GOT3 (cell line): ENCODE results near the gene ACOT6.
"Not testable (repeated sequence)": the region's sequence is repeated elsewhere in the genome, so short reads cannot be mapped to it uniquely, and the experiment has no call there.

ENCODE experiments used
- DNase-seq: peaks from one replicate; lab custom pipeline; 2025; ENCODE audit warnings: mixed read lengths; lab: John Stamatoyannopoulos, UW

The ACOT6 gene

DNA sequence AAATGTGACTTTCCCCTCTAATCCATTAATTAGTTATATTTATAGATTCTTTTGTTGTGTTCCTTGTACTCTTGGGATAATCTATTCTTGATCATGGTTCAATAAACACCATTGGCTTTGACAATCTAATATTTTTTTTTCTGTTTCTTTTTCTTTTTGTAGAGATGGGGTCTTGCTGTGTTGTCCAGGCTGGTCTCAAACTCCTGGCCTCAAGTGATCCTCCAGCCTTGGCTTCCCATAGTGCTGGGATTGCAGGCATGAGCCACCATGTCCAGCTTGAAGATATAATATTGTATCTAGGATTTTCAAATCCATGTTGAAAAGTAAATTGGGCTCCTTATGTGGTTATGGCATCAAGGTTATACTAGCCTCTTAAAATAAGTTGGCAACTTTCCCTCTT is 38.7 kb downstream of the ACOT6 start:
- DNase-seq, result no peak

DNA sequence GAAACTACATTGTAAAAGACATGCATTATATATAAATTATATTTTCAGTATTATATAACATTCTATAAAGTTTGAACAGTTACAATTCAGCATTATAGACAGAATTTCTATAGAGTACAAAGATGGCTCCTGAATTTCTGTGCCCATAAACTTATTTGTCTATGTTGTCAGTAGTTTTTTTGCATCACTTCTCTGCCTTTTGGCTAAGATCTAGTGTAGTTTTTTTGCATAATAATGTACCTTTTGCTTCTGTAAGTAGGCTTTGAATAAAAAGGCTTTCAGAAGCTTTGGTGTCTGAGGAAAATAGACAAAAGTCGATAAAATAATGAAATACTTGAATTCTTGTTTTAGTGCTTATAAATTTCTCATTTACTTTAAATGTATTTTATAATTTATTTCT is 43.5 kb downstream of the ACOT6 start:
- DNase-seq, result no peak

DNA sequence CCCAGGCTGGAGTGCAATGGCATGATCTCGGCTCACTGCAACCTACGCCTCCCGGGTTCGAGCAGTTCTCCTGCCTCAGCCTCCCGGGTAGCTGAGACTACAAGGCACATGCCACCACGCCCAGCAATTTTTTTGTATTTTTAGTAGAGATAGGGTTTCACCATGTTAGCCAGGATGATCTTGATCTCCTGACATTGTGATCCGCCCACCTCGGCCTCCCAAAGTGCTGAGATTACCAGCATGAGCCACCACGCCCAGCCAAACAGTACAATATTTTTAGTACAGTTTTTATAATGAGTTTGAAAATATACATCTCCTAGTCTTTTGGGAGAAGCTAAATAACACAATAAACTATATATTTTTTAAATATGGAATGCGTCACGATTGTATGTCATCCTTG is 46.9 kb downstream of the ACOT6 start:
- not testable (repeated sequence) for DNase-seq

DNA sequence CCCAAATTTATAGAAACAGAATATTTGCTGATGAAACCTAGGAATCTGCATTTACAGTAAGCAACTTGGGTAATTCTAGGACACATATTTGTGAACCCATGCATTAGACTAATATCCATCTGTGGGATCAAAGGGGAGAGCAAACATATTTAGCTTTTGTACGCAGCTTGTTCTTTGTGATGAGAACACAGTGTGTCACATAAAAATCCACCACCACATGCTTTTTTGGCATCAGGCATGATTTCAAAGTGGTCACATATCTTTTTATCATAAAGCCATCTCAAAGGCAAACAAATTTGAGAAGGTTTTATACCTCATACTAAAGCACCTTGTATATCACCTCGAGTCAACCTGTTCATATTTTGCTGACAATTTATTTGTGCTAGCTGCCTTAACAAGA is 48.2 kb downstream of the ACOT6 start:
- DNase-seq, result no peak

DNA sequence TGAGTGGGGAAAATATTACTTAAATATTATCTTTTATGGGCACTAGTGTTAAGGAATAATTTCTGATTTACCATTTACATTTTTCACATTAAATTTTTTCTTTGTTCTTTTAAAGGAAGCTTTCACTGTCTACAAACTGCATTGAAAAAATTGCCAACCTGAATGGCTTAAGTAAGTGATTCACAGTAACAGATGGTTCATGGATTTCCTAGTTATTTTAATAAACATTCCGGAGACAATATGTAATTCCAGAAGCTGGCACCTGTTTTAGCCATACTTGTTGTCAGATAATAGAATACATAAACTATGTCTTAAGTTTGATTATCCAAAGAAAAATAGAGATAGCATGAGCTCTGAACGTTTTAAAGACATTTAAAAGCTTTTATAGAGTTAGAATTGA is 49.6 kb downstream of the ACOT6 start:
- no peak for DNase-seq

DNA sequence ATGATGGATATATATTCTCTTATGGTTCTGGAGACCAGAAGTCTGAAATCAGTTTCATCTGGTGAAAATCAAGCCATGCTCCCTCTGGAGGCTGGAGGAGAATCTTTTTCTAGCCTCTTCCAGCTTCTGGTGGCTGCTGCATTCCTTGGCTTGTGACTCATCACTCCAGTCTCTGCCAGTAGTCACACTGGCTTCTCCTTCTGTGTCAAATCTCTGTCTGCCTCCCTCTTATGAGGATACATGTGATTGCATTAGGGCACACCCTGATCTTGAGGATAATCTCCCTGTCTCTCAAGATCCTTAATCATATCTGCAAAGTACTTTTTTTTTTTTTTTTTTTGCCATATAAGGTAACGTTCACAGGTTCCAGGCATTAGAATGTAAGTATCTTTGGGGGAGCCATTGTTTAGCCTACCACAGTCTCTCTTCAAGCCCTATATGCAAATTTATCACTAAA is 50.2 kb downstream of the ACOT6 start:
- no peak for DNase-seq

DNA sequence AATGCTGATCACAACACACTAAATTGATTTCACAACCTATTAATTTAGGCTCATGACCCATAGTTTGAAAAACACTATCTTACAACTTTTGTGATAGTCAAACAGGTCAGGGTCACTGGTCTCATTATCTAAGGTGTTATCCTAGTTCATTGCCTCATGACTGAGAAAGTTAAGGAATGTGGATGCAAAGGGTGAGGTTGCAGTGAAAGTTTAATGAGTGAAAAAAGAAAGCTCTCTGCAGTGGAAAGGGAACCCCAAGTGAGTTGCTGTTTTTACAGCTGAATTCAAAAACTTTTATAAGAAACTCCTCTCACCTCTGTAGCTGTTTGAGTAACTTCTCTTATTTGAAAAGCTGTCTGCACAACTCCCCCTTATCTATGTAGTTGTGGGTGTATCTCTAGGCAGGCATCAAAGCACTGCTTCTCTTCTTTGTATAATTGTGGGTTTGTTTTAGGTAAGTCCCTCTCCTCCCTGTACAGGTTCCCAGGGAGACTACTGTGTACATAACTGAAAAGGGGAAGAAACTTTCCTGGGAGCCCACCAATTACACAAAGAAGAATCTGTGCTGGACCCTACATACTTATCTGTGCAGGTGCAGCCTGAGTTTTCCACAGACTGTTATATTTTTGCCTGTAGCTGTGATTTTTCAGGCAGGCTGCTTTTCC is 51.4 kb downstream of the ACOT6 start:
- DNase-seq, result no peak

DNA sequence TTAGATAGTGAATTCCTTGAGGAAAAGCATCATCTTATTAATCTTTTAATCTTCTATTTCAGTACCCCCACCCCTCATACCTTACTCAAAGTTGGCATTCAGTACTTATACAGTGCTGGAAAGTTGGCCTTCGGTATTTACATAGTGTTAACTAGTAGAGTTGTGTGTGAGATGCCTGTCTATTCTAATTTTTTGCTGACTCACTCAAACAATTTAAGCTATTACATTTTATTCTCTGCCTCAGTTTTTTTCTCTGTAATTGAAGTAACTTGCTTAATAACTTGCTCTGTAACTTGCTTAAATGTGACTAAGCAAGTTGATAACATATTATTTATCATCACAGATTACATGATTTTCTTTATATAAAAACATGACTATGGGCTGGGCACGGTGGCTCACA is 52.8 kb downstream of the ACOT6 start:
- no peak for DNase-seq

DNA sequence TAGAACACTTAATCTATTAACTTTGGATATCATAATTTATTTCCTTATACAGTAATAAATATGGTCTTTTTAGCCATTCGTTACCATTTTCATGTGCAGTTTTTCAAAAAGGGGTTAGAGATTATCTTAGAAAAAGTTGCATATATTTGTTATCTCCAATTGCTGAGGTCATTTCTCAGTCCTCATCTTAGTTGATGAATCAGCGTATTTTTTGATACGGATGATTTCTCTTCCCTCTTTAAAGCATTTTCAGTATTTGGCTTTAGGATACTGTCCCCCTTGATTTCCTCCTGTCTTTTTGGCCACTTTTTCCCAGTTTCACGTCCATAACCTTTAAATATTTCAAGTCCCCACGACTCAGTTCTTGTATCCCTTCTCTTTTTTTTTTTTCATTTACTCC is 54.3 kb downstream of the ACOT6 start:
- DNase-seq, result no peak

DNA sequence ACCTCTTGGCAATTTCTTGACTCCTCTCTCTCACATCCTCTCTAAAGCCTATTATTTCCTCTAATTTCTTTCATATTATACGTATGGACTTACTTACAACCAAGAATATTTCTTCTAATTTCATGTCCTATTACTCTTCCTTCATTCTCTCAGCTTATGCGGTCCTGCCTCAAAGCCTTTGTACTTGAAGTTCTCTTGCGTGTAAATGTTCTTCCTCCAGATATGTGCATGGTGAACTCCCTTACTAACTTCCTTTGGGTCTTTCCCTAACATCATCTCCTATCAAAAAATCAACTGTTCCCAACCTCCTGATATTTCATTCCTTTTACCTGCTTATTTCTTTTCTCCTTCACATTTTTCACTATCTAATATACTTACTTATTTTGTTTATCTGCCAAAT is 55.5 kb downstream of the ACOT6 start:
- DNase-seq, result no peak
